Upper lobe of left lung (tissue), 4 donors: ENCODE data around the gene TNS3.

ENCODE experiments used
- CTCF ChIP-seq, 6 experiments: fragments of 450-650 bp in 4 of 6; fragments of 200-600 bp in 2 of 6; sonication (generic) in 2 of 6; IDR thresholded peaks; one replicate each; pipeline ENCODE4 v1.5.1; 2016 to 2019; ENCODE audit warnings: antibody characterized with exemption in 6 of 6
- POLR2AphosphoS5 ChIP-seq, 2 donors: sonication (generic); formaldehyde crosslinking; IDR thresholded peaks; one replicate each; pipeline ENCODE4 v1.5.1; 2017; ENCODE audit warnings: antibody characterized with exemption in 2 of 2

- no peak for TF ChIP-seq CTCF (IDR thresholded peaks at IDR 0.05)
- TF ChIP-seq POLR2AphosphoS5 (IDR thresholded peaks at IDR 0.05): no peak
These were observed 107.5 kb downstream of the TNS3 start for GRCh38 chr7:47474211-47474936.
